ENCODE data around the gene UAP1L1. TPM values are rescaled to one million over a fixed set of nuclear protein-coding genes. Genes with fewer than 3 reads are reported as not detected.

The UAP1L1 gene
- total and polyA plus RNA-seq, 2 experiments from 2014 or later, result 2.5 to 8.1 TPM

DNA sequence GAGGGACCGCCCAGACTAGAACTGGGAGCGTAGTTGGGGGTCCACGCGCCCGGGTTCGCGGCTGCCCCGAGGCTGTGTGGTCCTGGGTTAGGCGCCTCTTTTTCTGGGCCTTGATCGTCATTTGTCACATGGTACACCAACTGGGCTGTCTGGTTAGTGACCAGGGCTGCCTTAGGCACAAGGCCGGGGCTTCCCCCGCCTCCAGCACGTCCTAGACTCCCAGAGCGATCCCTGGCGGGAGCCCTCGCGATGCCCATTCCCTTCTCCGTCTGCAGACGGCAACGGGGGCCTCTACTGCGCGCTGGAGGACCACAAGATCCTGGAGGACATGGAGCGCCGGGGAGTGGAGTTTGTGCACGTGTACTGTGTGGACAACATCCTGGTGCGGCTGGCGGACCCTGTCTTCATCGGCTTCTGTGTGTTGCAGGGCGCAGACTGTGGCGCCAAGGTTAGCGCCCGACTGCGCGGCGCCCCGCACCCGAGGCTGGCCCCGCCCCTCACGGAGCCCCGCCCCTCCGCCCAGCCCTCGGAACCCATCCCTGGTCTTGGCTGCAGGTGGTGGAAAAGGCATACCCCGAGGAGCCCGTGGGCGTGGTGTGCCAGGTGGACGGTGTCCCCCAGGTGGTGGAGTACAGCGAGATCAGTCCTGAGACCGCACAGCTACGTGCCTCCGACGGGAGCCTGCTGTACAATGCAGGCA lies 1.5 kb downstream of the UAP1L1 start:
- no peaks in the 10 kb centered on the region for H3K36me3 Mint-ChIP-seq (ENCODE audit: low read depth)
- Histone ChIP-seq H3K4me3 (peak overlapping the region; percentile 64), H4K20me1 (replicated peaks; ENCODE audit: insufficient read depth) (0 out of 2 replicates have a peak, but pooled peaks cover 6% of the 10 kb centered on the region), H3K27me3 (ENCODE audit: insufficient read depth) (peaks cover 40% of the 10 kb centered on the region), H3K27ac (ENCODE audit: low read depth) (no peak overlapping the region), H3K79me2 (replicated peaks; ENCODE audit: insufficient read depth) (no peaks in the 10 kb centered on the region), H3K36me3 (ENCODE audit: insufficient read depth) (no peaks in the 10 kb centered on the region), H3K4me2 (peak overlapping the region; percentile 88), H3K4me1 (ENCODE audit: insufficient read depth) (peaks cover 24% of the 10 kb centered on the region), H3F3A (replicated peaks; ENCODE audit: low read depth) (peaks cover 24% of the 10 kb centered on the region), H2AFZ (peak overlapping the region; percentile 86), H3K9me2 (ENCODE audit: insufficient read depth) (no peaks in the 10 kb centered on the region)
- H3K27ac Mint-ChIP-seq, result no peak overlapping the region
- peak overlapping the region; percentile 70 for H3K4me3 Mint-ChIP-seq
- H3K9me3 Mint-ChIP-seq, result no peaks in the 10 kb centered on the region
- DNase-seq (ENCODE audit: low spot score) (peak; percentile 62), ATAC-seq (peak; percentile 70)
- TF ChIP-seq, protein P1, sequence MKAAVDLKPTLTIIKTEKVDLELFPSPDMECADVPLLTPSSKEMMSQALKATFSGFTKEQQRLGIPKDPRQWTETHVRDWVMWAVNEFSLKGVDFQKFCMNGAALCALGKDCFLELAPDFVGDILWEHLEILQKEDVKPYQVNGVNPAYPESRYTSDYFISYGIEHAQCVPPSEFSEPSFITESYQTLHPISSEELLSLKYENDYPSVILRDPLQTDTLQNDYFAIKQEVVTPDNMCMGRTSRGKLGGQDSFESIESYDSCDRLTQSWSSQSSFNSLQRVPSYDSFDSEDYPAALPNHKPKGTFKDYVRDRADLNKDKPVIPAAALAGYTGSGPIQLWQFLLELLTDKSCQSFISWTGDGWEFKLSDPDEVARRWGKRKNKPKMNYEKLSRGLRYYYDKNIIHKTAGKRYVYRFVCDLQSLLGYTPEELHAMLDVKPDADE (IDR thresholded peaks at IDR 0.05), result no peak
- TF ChIP-seq POLR2AphosphoS5 (IDR thresholded peaks at IDR 0.05; ENCODE audit: low read depth) (peak; percentile 57; the same call in 1 of the 2 replicates), EZH2 (IDR thresholded peaks at IDR 0.05; ENCODE audit: low read depth, unreplicated experiment) (peak; percentile 44)
- peaks cover 45% of the 10 kb centered on the region for H3K27me3 Mint-ChIP-seq (ENCODE audit: insufficient read depth, low read depth, poor library complexity)
- H3K4me1 Mint-ChIP-seq, result peaks cover 13% of the 10 kb centered on the region

DNA sequence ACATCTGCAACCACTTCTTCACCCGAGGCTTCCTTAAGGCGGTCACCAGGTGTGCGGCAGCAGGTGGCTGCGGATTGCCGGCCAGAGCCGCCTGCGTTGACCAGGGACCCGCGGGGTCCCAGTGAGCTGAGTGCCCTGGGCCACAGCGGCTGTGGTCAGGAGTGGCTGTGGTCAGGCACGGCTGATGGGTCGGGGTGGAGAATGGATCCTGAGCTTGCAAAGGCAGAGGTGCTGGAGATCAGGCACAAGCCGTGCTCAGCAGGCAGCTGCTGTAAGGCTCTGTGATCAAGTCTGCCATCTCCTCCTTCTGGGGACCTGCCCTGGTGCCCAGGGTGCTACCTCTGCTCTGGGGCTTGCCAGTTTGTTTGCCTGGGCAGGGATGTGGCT lies 2.1 kb downstream of the UAP1L1 start:
- no peaks in the 10 kb centered on the region for H3K9me3 Mint-ChIP-seq
- ATAC-seq (no peak), DNase-seq (ENCODE audit: low spot score) (no peak)
- Histone ChIP-seq H3K4me2 (peak overlapping the region; percentile 88), H3F3A (replicated peaks; ENCODE audit: low read depth) (peaks cover 21% of the 10 kb centered on the region), H2AFZ (no peak overlapping the region; the same call in 1 of the 2 replicates), H4K20me1 (replicated peaks; ENCODE audit: insufficient read depth) (0 out of 2 replicates have a peak, but pooled peaks cover 6% of the 10 kb centered on the region), H3K36me3 (ENCODE audit: insufficient read depth) (no peaks in the 10 kb centered on the region), H3K4me1 (ENCODE audit: insufficient read depth) (peaks cover 24% of the 10 kb centered on the region), H3K9me2 (ENCODE audit: insufficient read depth) (no peaks in the 10 kb centered on the region), H3K27ac (ENCODE audit: low read depth) (no peak overlapping the region), H3K4me3 (no peak overlapping the region), H3K79me2 (replicated peaks; ENCODE audit: insufficient read depth) (no peaks in the 10 kb centered on the region), H3K27me3 (ENCODE audit: insufficient read depth) (peaks cover 40% of the 10 kb centered on the region)
- H3K4me3 Mint-ChIP-seq, result peak overlapping the region; percentile 49; the same call in 2 of the 3 replicates
- H3K27ac Mint-ChIP-seq, result no peak overlapping the region
- H3K36me3 Mint-ChIP-seq (ENCODE audit: low read depth), result no peaks in the 10 kb centered on the region
- H3K27me3 Mint-ChIP-seq (ENCODE audit: insufficient read depth, low read depth, poor library complexity), result peaks cover 43% of the 10 kb centered on the region
- peaks cover 13% of the 10 kb centered on the region for H3K4me1 Mint-ChIP-seq
- no peak for TF ChIP-seq STAT1 (IDR thresholded peaks at IDR 0.05; ENCODE audit: unreplicated experiment)
- no peak for TF ChIP-seq POLR2AphosphoS5 (IDR thresholded peaks at IDR 0.05; ENCODE audit: low read depth)
- TF ChIP-seq, protein P2, sequence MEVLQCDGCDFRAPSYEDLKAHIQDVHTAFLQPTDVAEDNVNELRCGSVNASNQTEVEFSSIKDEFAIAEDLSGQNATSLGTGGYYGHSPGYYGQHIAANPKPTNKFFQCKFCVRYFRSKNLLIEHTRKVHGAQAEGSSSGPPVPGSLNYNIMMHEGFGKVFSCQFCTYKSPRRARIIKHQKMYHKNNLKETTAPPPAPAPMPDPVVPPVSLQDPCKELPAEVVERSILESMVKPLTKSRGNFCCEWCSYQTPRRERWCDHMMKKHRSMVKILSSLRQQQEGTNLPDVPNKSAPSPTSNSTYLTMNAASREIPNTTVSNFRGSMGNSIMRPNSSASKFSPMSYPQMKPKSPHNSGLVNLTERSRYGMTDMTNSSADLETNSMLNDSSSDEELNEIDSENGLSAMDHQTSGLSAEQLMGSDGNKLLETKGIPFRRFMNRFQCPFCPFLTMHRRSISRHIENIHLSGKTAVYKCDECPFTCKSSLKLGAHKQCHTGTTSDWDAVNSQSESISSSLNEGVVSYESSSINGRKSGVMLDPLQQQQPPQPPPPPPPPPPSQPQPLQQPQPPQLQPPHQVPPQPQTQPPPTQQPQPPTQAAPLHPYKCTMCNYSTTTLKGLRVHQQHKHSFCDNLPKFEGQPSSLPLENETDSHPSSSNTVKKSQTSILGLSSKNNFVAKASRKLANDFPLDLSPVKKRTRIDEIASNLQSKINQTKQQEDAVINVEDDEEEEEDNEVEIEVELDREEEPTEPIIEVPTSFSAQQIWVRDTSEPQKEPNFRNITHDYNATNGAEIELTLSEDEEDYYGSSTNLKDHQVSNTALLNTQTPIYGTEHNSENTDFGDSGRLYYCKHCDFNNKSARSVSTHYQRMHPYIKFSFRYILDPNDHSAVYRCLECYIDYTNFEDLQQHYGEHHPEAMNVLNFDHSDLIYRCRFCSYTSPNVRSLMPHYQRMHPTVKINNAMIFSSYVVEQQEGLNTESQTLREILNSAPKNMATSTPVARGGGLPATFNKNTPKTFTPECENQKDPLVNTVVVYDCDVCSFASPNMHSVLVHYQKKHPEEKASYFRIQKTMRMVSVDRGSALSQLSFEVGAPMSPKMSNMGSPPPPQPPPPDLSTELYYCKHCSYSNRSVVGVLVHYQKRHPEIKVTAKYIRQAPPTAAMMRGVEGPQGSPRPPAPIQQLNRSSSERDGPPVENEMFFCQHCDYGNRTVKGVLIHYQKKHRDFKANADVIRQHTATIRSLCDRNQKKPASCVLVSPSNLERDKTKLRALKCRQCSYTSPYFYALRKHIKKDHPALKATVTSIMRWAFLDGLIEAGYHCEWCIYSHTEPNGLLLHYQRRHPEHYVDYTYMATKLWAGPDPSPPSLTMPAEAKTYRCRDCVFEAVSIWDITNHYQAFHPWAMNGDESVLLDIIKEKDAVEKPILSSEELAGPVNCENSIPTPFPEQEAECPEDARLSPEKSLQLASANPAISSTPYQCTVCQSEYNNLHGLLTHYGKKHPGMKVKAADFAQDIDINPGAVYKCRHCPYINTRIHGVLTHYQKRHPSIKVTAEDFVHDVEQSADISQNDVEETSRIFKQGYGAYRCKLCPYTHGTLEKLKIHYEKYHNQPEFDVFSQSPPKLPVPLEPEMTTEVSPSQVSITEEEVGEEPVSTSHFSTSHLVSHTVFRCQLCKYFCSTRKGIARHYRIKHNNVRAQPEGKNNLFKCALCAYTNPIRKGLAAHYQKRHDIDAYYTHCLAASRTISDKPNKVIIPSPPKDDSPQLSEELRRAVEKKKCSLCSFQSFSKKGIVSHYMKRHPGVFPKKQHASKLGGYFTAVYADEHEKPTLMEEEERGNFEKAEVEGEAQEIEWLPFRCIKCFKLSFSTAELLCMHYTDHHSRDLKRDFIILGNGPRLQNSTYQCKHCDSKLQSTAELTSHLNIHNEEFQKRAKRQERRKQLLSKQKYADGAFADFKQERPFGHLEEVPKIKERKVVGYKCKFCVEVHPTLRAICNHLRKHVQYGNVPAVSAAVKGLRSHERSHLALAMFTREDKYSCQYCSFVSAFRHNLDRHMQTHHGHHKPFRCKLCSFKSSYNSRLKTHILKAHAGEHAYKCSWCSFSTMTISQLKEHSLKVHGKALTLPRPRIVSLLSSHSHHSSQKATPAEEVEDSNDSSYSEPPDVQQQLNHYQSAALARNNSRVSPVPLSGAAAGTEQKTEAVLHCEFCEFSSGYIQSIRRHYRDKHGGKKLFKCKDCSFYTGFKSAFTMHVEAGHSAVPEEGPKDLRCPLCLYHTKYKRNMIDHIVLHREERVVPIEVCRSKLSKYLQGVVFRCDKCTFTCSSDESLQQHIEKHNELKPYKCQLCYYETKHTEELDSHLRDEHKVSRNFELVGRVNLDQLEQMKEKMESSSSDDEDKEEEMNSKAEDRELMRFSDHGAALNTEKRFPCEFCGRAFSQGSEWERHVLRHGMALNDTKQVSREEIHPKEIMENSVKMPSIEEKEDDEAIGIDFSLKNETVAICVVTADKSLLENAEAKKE (CRISPR knock-in tag; IDR thresholded peaks at IDR 0.05), result no peak
- TF ChIP-seq, protein P1 (IDR thresholded peaks at IDR 0.05), result no peak
- no peak for TF ChIP-seq ZNF114 (CRISPR knock-in tag; IDR thresholded peaks at IDR 0.05)
- no peak for TF ChIP-seq NANOG (IDR thresholded peaks at IDR 0.05; ENCODE audit: borderline replicate concordance)
- TF ChIP-seq, protein P3, sequence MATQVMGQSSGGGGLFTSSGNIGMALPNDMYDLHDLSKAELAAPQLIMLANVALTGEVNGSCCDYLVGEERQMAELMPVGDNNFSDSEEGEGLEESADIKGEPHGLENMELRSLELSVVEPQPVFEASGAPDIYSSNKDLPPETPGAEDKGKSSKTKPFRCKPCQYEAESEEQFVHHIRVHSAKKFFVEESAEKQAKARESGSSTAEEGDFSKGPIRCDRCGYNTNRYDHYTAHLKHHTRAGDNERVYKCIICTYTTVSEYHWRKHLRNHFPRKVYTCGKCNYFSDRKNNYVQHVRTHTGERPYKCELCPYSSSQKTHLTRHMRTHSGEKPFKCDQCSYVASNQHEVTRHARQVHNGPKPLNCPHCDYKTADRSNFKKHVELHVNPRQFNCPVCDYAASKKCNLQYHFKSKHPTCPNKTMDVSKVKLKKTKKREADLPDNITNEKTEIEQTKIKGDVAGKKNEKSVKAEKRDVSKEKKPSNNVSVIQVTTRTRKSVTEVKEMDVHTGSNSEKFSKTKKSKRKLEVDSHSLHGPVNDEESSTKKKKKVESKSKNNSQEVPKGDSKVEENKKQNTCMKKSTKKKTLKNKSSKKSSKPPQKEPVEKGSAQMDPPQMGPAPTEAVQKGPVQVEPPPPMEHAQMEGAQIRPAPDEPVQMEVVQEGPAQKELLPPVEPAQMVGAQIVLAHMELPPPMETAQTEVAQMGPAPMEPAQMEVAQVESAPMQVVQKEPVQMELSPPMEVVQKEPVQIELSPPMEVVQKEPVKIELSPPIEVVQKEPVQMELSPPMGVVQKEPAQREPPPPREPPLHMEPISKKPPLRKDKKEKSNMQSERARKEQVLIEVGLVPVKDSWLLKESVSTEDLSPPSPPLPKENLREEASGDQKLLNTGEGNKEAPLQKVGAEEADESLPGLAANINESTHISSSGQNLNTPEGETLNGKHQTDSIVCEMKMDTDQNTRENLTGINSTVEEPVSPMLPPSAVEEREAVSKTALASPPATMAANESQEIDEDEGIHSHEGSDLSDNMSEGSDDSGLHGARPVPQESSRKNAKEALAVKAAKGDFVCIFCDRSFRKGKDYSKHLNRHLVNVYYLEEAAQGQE (IDR thresholded peaks at IDR 0.05; ENCODE audit: unreplicated experiment), result no peak

Measured in GM23338 (cell line).